Stimulated activated memory B cell treated with anti-CD40 and anti-IgM and Interleukin-4, amounts not matched to agents 10 μg/mL and 1 μg/mL and 100 μg/mL, for 72 hours (primary cell): ENCODE data around the gene PABPC1L.
"Not testable (repeated sequence)": the region's sequence is repeated elsewhere in the genome, so short reads cannot be mapped to it uniquely, and the experiment has no call there.

Experiments
- ATAC-seq: fragments of 150-1000 bp; cut with Tn5 transposase; 2 replicates; pipeline ENCODE4 v1.10.0; 2021
- H3K27ac Mint-ChIP-seq: one replicate; pipeline ENCODE4 v1.8.0; 2022; ENCODE audit warnings: mild to moderate bottlenecking, mixed read lengths
- H3K27me3 Mint-ChIP-seq: one replicate; pipeline ENCODE4 v1.8.0; 2022; ENCODE audit warnings: mixed read lengths
- H3K36me3 Mint-ChIP-seq: one replicate; pipeline ENCODE4 v1.8.0; 2022; ENCODE audit warnings: mixed read lengths
- H3K4me1 Mint-ChIP-seq: one replicate; pipeline ENCODE4 v1.8.0; 2022; ENCODE audit warnings: mixed read lengths
- H3K4me3 Mint-ChIP-seq: one replicate; pipeline ENCODE4 v1.8.0; 2022; ENCODE audit warnings: mild to moderate bottlenecking, moderate library complexity, mixed read lengths
- H3K9me3 Mint-ChIP-seq: one replicate; pipeline ENCODE4 v1.8.0; 2022; ENCODE audit warnings: mixed read lengths

PABPC1L gene

GRCh38 chr20:44909872-44910689, at the start of gene PABPC1L:
TSS of gene PABPC1L (plus strand) at chr20:44910060. CDS start at chr20:44910144, 84 bp downstream.
- H3K4me1 Mint-ChIP-seq: peaks cover 30% of the 10 kb centered on the region

GRCh38 chr20:44861531-44862006, 48.3 kb upstream of the PABPC1L start:
- Mint-ChIP-seq H3K27me3 (peaks cover 19% of the 10 kb centered on the region), H3K36me3 (no peaks in the 10 kb centered on the region), H3K9me3 (peaks cover 2% of the 10 kb centered on the region), H3K27ac (no peak overlapping the region), H3K4me3 (no peak overlapping the region), H3K4me1 (peaks cover 12% of the 10 kb centered on the region)
- no peak for ATAC-seq

More at GRCh38 chr20:44909872-44910689, at the start of gene PABPC1L:
- Mint-ChIP-seq H3K4me3 (peak within 1 kb of the TSS; percentile 87), H3K27me3 (no peaks in the 10 kb centered on the region), H3K36me3 (peaks cover 48% of the 10 kb centered on the region), H3K27ac (peak within 1 kb of the TSS; percentile 67), H3K9me3 (no peaks in the 10 kb centered on the region)
- peak; percentile 94 for ATAC-seq

GRCh38 chr20:44862286-44862685, 47.6 kb upstream of the PABPC1L start:
- peaks cover 15% of the 10 kb centered on the region for H3K4me1 Mint-ChIP-seq
- no peaks in the 10 kb centered on the region for H3K9me3 Mint-ChIP-seq
- H3K27me3 Mint-ChIP-seq: peaks cover 27% of the 10 kb centered on the region
- H3K36me3 Mint-ChIP-seq: no peaks in the 10 kb centered on the region
- ATAC-seq: no peak
- no peak overlapping the region for H3K4me3 Mint-ChIP-seq
- no peak overlapping the region for H3K27ac Mint-ChIP-seq

- H3K4me3 Mint-ChIP-seq, H3K36me3 Mint-ChIP-seq, H3K27ac Mint-ChIP-seq, H3K9me3 Mint-ChIP-seq, ATAC-seq: not testable (repeated sequence)
- peaks cover 36% of the 10 kb centered on the region for H3K27me3 Mint-ChIP-seq
- H3K4me1 Mint-ChIP-seq: peaks cover 21% of the 10 kb centered on the region
Measured at GRCh38 chr20:44863365-44864084, 46.3 kb upstream of the PABPC1L start.

GRCh38 chr20:44864493-44864892, 45.4 kb upstream of the PABPC1L start:
- ATAC-seq, H3K27ac Mint-ChIP-seq: not testable (repeated sequence)
- peaks cover 14% of the 10 kb centered on the region for H3K4me1 Mint-ChIP-seq

GRCh38 chr20:44866703-44867335, 43.0 kb upstream of the PABPC1L start:
- Mint-ChIP-seq H3K4me1 (peaks cover 14% of the 10 kb centered on the region), H3K4me3 (peak overlapping the region; percentile 78), H3K27ac (peak overlapping the region; percentile 62), H3K36me3 (no peaks in the 10 kb centered on the region), H3K27me3 (peaks cover 37% of the 10 kb centered on the region), H3K9me3 (no peaks in the 10 kb centered on the region)
- peak; percentile 71 for ATAC-seq

More at GRCh38 chr20:44864493-44864892, 45.4 kb upstream of the PABPC1L start:
- H3K27me3 Mint-ChIP-seq: peaks cover 37% of the 10 kb centered on the region
- H3K36me3 Mint-ChIP-seq, H3K4me3 Mint-ChIP-seq, H3K9me3 Mint-ChIP-seq: not testable (repeated sequence)

GRCh38 chr20:44869471-44869870, 40.4 kb upstream of the PABPC1L start:
- Mint-ChIP-seq H3K4me1 (peaks cover 14% of the 10 kb centered on the region), H3K36me3 (peaks cover 6% of the 10 kb centered on the region), H3K27ac (no peak overlapping the region)

GRCh38 chr20:44882360-44882759, 27.5 kb upstream of the PABPC1L start:
- ATAC-seq, H3K36me3 Mint-ChIP-seq, H3K4me3 Mint-ChIP-seq, H3K9me3 Mint-ChIP-seq, H3K27ac Mint-ChIP-seq, H3K27me3 Mint-ChIP-seq: not testable (repeated sequence)
- peaks cover 28% of the 10 kb centered on the region for H3K4me1 Mint-ChIP-seq

More at GRCh38 chr20:44869471-44869870, 40.4 kb upstream of the PABPC1L start:
- no peak for ATAC-seq
- Mint-ChIP-seq H3K4me3 (no peak overlapping the region), H3K9me3 (no peaks in the 10 kb centered on the region), H3K27me3 (peaks cover 37% of the 10 kb centered on the region)

- H3K9me3 Mint-ChIP-seq: no peaks in the 10 kb centered on the region
- ATAC-seq: no peak
- peaks cover 36% of the 10 kb centered on the region for H3K4me1 Mint-ChIP-seq
- peak overlapping the region; percentile 92 for H3K27ac Mint-ChIP-seq
- H3K36me3 Mint-ChIP-seq: no peaks in the 10 kb centered on the region
- no peaks in the 10 kb centered on the region for H3K27me3 Mint-ChIP-seq
- no peak overlapping the region for H3K4me3 Mint-ChIP-seq
Measured at GRCh38 chr20:44883214-44883902, 26.5 kb upstream of the PABPC1L start.

GRCh38 chr20:44884907-44885391, 24.9 kb upstream of the PABPC1L start:
- peaks cover 52% of the 10 kb centered on the region for H3K4me1 Mint-ChIP-seq

GRCh38 chr20:44885392-44886265, 24.2 kb upstream of the PABPC1L start, which contains the start of gene YWHAB:
TSS of gene YWHAB (plus strand) at chr20:44885705. CDS start at chr20:44901534, 15,829 bp downstream.
- peak; percentile 99 for ATAC-seq
- Mint-ChIP-seq H3K27ac (peak within 1 kb of the TSS; percentile 92), H3K4me1 (peaks cover 56% of the 10 kb centered on the region), H3K36me3 (no peaks in the 10 kb centered on the region), H3K4me3 (peak within 1 kb of the TSS; percentile 96), H3K9me3 (no peaks in the 10 kb centered on the region), H3K27me3 (no peaks in the 10 kb centered on the region)

More at GRCh38 chr20:44884907-44885391, 24.9 kb upstream of the PABPC1L start:
- H3K9me3 Mint-ChIP-seq: no peaks in the 10 kb centered on the region
- no peak for ATAC-seq
- H3K4me3 Mint-ChIP-seq: peak overlapping the region; percentile 96
- peak overlapping the region; percentile 92 for H3K27ac Mint-ChIP-seq
- H3K36me3 Mint-ChIP-seq: no peaks in the 10 kb centered on the region
- H3K27me3 Mint-ChIP-seq: no peaks in the 10 kb centered on the region

GRCh38 chr20:44886266-44886651, 23.6 kb upstream of the PABPC1L start:
- Mint-ChIP-seq H3K27ac (peak overlapping the region; percentile 92), H3K4me1 (peaks cover 62% of the 10 kb centered on the region), H3K27me3 (no peaks in the 10 kb centered on the region)

GRCh38 chr20:44886828-44887227, 23.0 kb upstream of the PABPC1L start:
- no peaks in the 10 kb centered on the region for H3K27me3 Mint-ChIP-seq
- H3K4me1 Mint-ChIP-seq: peaks cover 68% of the 10 kb centered on the region
- H3K9me3 Mint-ChIP-seq: no peaks in the 10 kb centered on the region
- ATAC-seq: no peak
- peaks cover under 1% of the 10 kb centered on the region for H3K36me3 Mint-ChIP-seq
- H3K4me3 Mint-ChIP-seq: peak overlapping the region; percentile 96
- peak overlapping the region; percentile 92 for H3K27ac Mint-ChIP-seq

More at GRCh38 chr20:44886266-44886651, 23.6 kb upstream of the PABPC1L start:
- no peak for ATAC-seq
- Mint-ChIP-seq H3K36me3 (no peaks in the 10 kb centered on the region), H3K4me3 (peak overlapping the region; percentile 96), H3K9me3 (no peaks in the 10 kb centered on the region)
